MM.1S (cell line): ENCODE measurements around the gene FGFRL1.
"Not testable (repeated sequence)": the region's sequence is repeated elsewhere in the genome, so short reads cannot be mapped to it uniquely, and the experiment has no call there.

ENCODE experiments used
- DNase-seq: peaks from one replicate; pipeline ENCODE4 v3.0.0-alpha.2; 2015
- H2AFZ ChIP-seq: fragments of 300-600 bp; sonication (generic); 2 replicates; pipeline ENCODE4 v1.6.0; 2016; ENCODE audit warnings: antibody characterized with exemption, low read length
- H3F3A ChIP-seq: fragments of 300-600 bp; sonication (generic); 2 replicates; pipeline ENCODE4 v1.6.1; 2016; ENCODE audit warnings: mild to moderate bottlenecking, antibody characterized with exemption, low read length, moderate library complexity, mixed read lengths; ENCODE audit not compliant: insufficient read depth
- H3K27ac ChIP-seq: fragments of 300-600 bp; sonication (generic); 2 replicates; pipeline ENCODE4 v1.5.1; 2016; ENCODE audit warnings: mild to moderate bottlenecking, low read length
- H3K27me3 ChIP-seq: fragments of 300-600 bp; sonication (generic); replicated peaks from 2 replicates; pipeline ENCODE4 v1.6.0; 2016; ENCODE audit warnings: low read length; ENCODE audit not compliant: insufficient read depth
- H3K36me3 ChIP-seq: fragments of 300-600 bp; sonication (generic); replicated peaks from 2 replicates; pipeline ENCODE4 v1.6.1; 2016; ENCODE audit warnings: mild to moderate bottlenecking, low read length, mixed read lengths; ENCODE audit not compliant: insufficient read depth
- H3K4me1 ChIP-seq: fragments of 300-600 bp; sonication (generic); 2 replicates; pipeline ENCODE4 v1.6.1; 2016; ENCODE audit warnings: low read length, mixed read lengths
- H3K4me2 ChIP-seq: fragments of 300-600 bp; sonication (generic); 2 replicates; pipeline ENCODE4 v1.6.0; 2016; ENCODE audit warnings: low read depth, low read length
- H3K4me3 ChIP-seq: fragments of 300-600 bp; sonication (generic); 2 replicates; pipeline ENCODE4 v1.5.1; 2016; ENCODE audit warnings: low read length, mixed read lengths
- H3K79me2 ChIP-seq: fragments of 300-600 bp; sonication (generic); 2 replicates; pipeline ENCODE4 v1.6.1; 2016; ENCODE audit warnings: mixed run types, low read length, mixed read lengths
- H3K9ac ChIP-seq: fragments of 300-600 bp; sonication (generic); 2 replicates; pipeline ENCODE4 v1.6.1; 2016; ENCODE audit warnings: low read length, mixed read lengths
- H3K9me2 ChIP-seq: fragments of 300-600 bp; sonication (generic); replicated peaks from 2 replicates; pipeline ENCODE4 v1.6.1; 2016; ENCODE audit warnings: mild to moderate bottlenecking, low read length, mixed read lengths; ENCODE audit not compliant: insufficient read depth
- H3K9me3 ChIP-seq: fragments of 300-600 bp; sonication (generic); replicated peaks from 2 replicates; pipeline ENCODE4 v1.6.1; 2016; ENCODE audit warnings: mild to moderate bottlenecking, low read length, mixed read lengths; ENCODE audit not compliant: insufficient read depth
- H4K20me1 ChIP-seq: fragments of 300-600 bp; sonication (generic); 2 replicates; pipeline ENCODE4 v1.6.1; 2016; ENCODE audit warnings: mild to moderate bottlenecking, low read length, moderate library complexity, mixed read lengths; ENCODE audit not compliant: insufficient read depth
- CTCF ChIP-seq: fragments of 300-600 bp; sonication (generic); IDR thresholded peaks from 2 replicates; pipeline ENCODE4 v1.5.1; 2016; ENCODE audit warnings: antibody characterized with exemption, low read length, mixed read lengths
- EZH2 ChIP-seq: fragments of 300-600 bp; sonication (generic); optimal IDR thresholded peaks from 2 replicates; pipeline ENCODE3; 2017; ENCODE audit warnings: low read depth, mild to moderate bottlenecking, antibody characterized with exemption, low read length, mixed read lengths
- EZH2phosphoT487 ChIP-seq: fragments of 300-600 bp; sonication (generic); IDR thresholded peaks from 2 replicates; pipeline ENCODE4 v1.6.1; 2018; ENCODE audit warnings: antibody characterized with exemption, low read length

The FGFRL1 gene

GRCh38 chr4:1045595-1046201 lies 34.3 kb downstream of the FGFRL1 start:
- Histone ChIP-seq H3K9me3 (no peaks in the 10 kb centered on the region), H2AFZ (no peak overlapping the region), H3K79me2 (no peaks in the 10 kb centered on the region), H3K9ac (no peak overlapping the region), H3K27ac (no peak overlapping the region), H3K4me3 (no peak overlapping the region), H3F3A (no peaks in the 10 kb centered on the region), H3K4me1 (no peaks in the 10 kb centered on the region), H3K36me3 (no peaks in the 10 kb centered on the region), H4K20me1 (no peaks in the 10 kb centered on the region), H3K9me2 (no peaks in the 10 kb centered on the region), H3K27me3 (no peaks in the 10 kb centered on the region), H3K4me2 (no peak overlapping the region)
- no peak for TF ChIP-seq EZH2
- TF ChIP-seq EZH2phosphoT487: no peak
- TF ChIP-seq CTCF: no peak
- DNase-seq: no peak

GRCh38 chr4:1046581-1047011 lies 35.2 kb downstream of the FGFRL1 start:
- H4K20me1 ChIP-seq, DNase-seq, H3F3A ChIP-seq, H3K9ac ChIP-seq, H3K27ac ChIP-seq, H3K27me3 ChIP-seq, H3K36me3 ChIP-seq, H3K9me2 ChIP-seq, H3K79me2 ChIP-seq, H3K4me3 ChIP-seq, H3K4me1 ChIP-seq, H3K4me2 ChIP-seq, H2AFZ ChIP-seq, H3K9me3 ChIP-seq: not testable (repeated sequence)

- no peak for DNase-seq
- H3K4me3 ChIP-seq: peak overlapping the region; percentile 47
- TF ChIP-seq EZH2: no peak
- no peak for TF ChIP-seq EZH2phosphoT487
- no peak for TF ChIP-seq CTCF
- H3K27me3 ChIP-seq: no peaks in the 10 kb centered on the region
- H3K9me3 ChIP-seq: no peaks in the 10 kb centered on the region
- H4K20me1 ChIP-seq: no peaks in the 10 kb centered on the region
- no peak overlapping the region for H3K9ac ChIP-seq
- H3K36me3 ChIP-seq: no peaks in the 10 kb centered on the region
- H3F3A ChIP-seq: no peaks in the 10 kb centered on the region
- no peaks in the 10 kb centered on the region for H3K9me2 ChIP-seq
- H2AFZ ChIP-seq: 0 out of 2 replicates have a peak overlapping the region, but pooled peaks have one; percentile 16
- peak overlapping the region; percentile 52; the same call in 1 of the 2 replicates for H3K4me2 ChIP-seq
- H3K4me1 ChIP-seq: no peaks in the 10 kb centered on the region
- no peaks in the 10 kb centered on the region for H3K79me2 ChIP-seq
- no peak overlapping the region for H3K27ac ChIP-seq
Measured at GRCh38 chr4:1047106-1047975, 35.9 kb downstream of the FGFRL1 start.
